Measurements from ENCODE around the gene MPC1. TPM values are rescaled to one million over a fixed set of nuclear protein-coding genes. Genes with fewer than 3 reads are reported as not detected.

Gene MPC1
- total and polyA plus RNA-seq, 2 donors = 40.9 to 71.4 TPM

DNA sequence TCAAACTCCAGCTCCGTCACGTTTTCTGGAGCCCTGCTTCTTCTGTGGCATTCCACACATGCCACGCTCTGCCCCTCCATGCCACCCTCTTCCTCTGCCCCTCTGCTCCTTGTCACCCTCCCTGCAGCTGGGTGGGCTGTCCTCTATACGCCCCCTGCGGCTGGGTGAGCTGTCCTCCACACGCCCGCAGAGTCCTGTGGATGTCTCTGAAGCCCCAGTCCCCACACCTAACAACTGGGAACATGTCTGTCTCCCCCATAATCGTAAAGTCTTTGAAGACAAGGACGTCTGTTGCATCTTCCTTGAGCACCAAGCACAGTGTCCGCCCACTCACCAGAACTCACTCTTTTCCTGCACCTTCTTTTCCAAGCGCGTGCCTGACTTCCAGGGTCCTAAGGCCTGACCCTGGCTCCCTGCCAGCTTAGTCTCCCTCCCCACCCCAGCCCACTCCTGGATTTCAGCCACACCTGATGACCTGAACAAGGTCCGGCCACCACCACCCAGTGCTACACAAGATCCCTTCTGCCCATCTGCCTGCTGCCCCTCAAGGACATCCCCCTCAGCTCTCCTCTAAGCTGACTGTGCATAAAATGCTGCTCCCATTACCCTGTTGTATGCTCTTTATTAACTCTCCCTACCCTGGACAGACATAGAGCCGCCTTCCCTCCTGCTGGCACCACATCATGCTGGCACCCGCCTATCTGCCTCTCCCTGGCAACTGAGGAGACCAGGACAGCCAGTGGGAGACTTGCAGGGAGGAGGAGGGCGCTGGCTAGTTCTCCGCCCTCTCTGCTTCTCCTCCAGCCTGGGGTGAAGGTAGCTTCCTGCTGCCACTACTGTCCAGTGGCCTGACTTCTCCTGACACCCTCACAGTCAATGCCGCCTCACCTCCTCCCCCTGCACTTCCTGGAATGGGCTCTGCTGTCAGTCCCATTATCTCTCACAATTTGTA lies 63.8 kb downstream of the MPC1 start:
- peaks cover 2% of the 10 kb centered on the region for H3K36me3 ChIP-seq (ENCODE audit: insufficient read depth)
- WGBS = 82% methylated on average over 18 of the region's 18 CpGs
- no peak for DNase-seq (ENCODE audit: extremely low spot score)
- no peak overlapping the region for H3K4me3 ChIP-seq (ENCODE audit: low read depth, low read length)
- H3K27ac ChIP-seq (ENCODE audit: low read depth) = no peak overlapping the region
- H3K4me1 ChIP-seq (ENCODE audit: insufficient read depth) = no peaks in the 10 kb centered on the region

DNA sequence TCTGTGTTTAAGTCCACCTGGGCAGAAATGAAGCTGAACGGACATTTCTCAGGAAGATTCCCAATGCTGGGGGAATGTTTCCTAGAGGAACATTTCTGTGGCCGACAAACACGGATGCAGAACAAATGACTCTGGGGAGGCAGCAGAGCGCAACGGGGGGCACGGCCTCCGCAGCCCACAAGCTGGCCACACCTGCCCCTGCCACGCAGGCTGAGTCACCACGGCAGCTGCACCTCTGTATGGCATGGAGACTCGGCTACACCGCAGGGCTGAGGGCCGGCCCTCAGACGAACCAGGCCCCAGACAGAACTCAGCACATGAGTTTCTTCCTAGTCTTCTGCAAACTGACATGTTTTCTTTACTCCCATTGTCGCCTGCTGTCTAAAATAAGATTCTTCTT lies 64.5 kb downstream of the MPC1 start:
- H3K36me3 ChIP-seq (ENCODE audit: insufficient read depth) = peaks cover 2% of the 10 kb centered on the region
- no peaks in the 10 kb centered on the region for H3K4me1 ChIP-seq (ENCODE audit: insufficient read depth)
- 78% methylated on average over 14 of the region's 14 CpGs for WGBS
- no peak for DNase-seq (ENCODE audit: extremely low spot score)
- no peak overlapping the region for H3K27ac ChIP-seq (ENCODE audit: low read depth)
- H3K4me3 ChIP-seq (ENCODE audit: low read depth, low read length) = no peak overlapping the region

- no peak overlapping the region for H3K4me3 ChIP-seq (ENCODE audit: low read depth, low read length)
- no peak overlapping the region for H3K27ac ChIP-seq (ENCODE audit: low read depth)
- H3K36me3 ChIP-seq (ENCODE audit: insufficient read depth) = peaks cover 2% of the 10 kb centered on the region
- no peak for DNase-seq (ENCODE audit: extremely low spot score)
- WGBS = 86% methylated on average over 19 of the region's 19 CpGs
- H3K4me1 ChIP-seq (ENCODE audit: insufficient read depth) = no peaks in the 10 kb centered on the region
Measured at GRCh38 chr6:166317261-166318212, 65.2 kb downstream of the MPC1 start.

DNA sequence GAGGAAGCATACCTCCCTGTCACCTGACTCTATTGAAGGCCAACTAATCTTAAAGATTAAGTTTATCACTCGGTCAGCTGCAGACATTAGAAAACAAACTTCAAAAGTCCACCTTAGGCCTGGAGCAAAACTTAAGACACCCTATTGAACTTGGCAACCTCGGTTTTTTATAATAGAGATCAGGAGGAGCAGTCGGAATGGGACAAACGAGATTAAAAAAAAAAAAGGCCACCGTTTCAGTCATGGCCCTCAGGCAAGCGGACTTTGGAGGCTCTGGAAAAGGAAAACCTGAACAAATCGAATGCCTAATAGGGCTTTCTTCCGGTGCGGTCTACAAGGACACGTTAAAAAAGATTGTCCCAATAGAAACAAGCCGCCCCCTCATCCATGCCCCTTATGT lies 67.3 kb downstream of the MPC1 start:
- no peak overlapping the region for H3K4me3 ChIP-seq (ENCODE audit: low read depth, low read length)
- no peak for DNase-seq (ENCODE audit: extremely low spot score)
- H3K27ac ChIP-seq (ENCODE audit: low read depth) = no peak overlapping the region
- no peaks in the 10 kb centered on the region for H3K4me1 ChIP-seq (ENCODE audit: insufficient read depth)
- 82% methylated on average over 11 of the region's 11 CpGs for WGBS
- no peaks in the 10 kb centered on the region for H3K36me3 ChIP-seq (ENCODE audit: insufficient read depth)

Other genes starting within 250 kb of the MPC1 start
- gene TBXT, start 215.1 kb downstream of the MPC1 start, total RNA-seq = not detected
- not detected for gene TBXT, start 215.1 kb downstream of the MPC1 start, polyA plus RNA-seq
- gene PRR18, start 74.5 kb downstream of the MPC1 start, total RNA-seq = not detected
- gene PRR18, start 74.5 kb downstream of the MPC1 start, polyA plus RNA-seq = not detected
- 37.4 TPM for gene SFT2D1, start 40.4 kb downstream of the MPC1 start, total RNA-seq
- gene SFT2D1, start 40.4 kb downstream of the MPC1 start, polyA plus RNA-seq = 47.2 TPM
- gene RAMACL, start 203.7 kb upstream of the MPC1 start, total RNA-seq = 6.0 TPM
- 0.37 TPM for gene RAMACL, start 203.7 kb upstream of the MPC1 start, polyA plus RNA-seq
- gene RPS6KA2, start 244.3 kb upstream of the MPC1 start, total RNA-seq = 34.7 TPM
- gene RPS6KA2, start 244.3 kb upstream of the MPC1 start, polyA plus RNA-seq = 67.0 TPM